ENCODE results near the gene PLEKHO1.
"Not testable (repeated sequence)": the region's sequence is repeated elsewhere in the genome, so short reads cannot be mapped to it uniquely, and the experiment has no call there.

Gene PLEKHO1

DNA sequence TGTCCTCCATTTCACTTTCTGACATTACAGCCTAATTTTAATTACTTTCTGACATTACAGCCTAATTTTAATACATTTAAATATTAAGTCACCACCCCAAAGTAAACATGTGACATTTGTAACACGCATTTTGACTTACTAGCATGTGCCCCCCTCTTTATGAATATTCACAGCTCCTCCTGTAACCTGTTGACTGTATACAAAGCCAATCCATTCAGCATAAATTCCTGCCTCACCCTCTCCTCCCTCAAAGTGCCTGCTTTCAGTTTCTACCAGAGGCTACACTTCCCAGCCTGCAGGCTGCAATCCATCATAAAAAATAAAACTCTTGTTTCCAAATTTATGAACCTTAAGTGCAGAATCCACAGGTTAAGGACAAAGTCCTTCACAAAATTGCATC is 46.7 kb downstream of the PLEKHO1 start:
- Histone ChIP-seq H3K27me3 (ENCODE audit: insufficient read depth, low read length) (no peaks in the 10 kb centered on the region), H3K4me1 (ENCODE audit: insufficient read depth, low read length) (no peaks in the 10 kb centered on the region; the same call in 1 of the 2 replicates), H3K4me3 (ENCODE audit: low read length) (no peak overlapping the region), H3K27ac (ENCODE audit: low read depth, low read length) (no peak overlapping the region), H3K36me3 (ENCODE audit: insufficient read depth, low read length) (no peaks in the 10 kb centered on the region), H3K9me3 (ENCODE audit: insufficient read depth, low read depth, low read length) (peaks cover 4% of the 10 kb centered on the region; the same call in 1 of the 2 replicates), H3K9ac (ENCODE audit: low read depth, low read length) (no peak overlapping the region)
- 70% methylated on average over 1 of the region's 1 CpG for WGBS

DNA sequence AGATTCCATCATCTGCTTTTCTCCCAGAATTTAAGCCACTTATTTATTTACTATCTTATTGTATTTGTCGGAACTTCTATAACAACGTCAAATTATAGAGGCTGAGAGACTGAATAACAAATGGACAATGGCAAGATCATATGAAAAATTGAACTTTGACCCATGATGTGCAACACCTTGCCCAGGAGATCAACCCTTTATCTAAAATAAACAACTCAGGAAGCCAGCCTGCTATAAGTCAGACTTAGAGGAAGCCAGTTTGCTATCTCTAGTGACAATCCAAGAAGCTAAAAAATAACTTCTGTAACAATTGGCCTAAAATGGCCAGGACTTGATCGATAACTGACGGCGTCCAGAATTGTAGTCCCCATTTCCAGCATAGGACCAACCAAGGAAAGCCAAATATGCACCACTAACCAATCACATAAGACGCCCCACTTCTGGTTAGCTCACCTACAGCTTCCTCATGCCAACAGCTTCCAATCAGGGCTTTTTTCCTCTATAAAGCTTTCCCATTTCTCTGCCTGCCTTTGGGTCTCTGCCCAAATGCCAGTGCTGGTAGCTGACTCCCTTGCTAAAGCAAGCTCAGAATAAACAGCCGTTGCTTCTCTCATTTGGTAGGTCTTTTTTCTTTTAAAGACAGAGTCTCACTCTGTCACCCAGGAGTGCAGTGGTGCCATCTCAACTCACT is 57.7 kb downstream of the PLEKHO1 start:
- 94% methylated on average over 7 of the region's 7 CpGs for WGBS
- Histone ChIP-seq H3K4me3 (ENCODE audit: low read length) (no peak overlapping the region), H3K27me3 (ENCODE audit: insufficient read depth, low read length) (no peaks in the 10 kb centered on the region), H3K36me3 (ENCODE audit: insufficient read depth, low read length) (no peaks in the 10 kb centered on the region), H3K27ac (ENCODE audit: low read depth, low read length) (no peak overlapping the region), H3K9me3 (ENCODE audit: insufficient read depth, low read depth, low read length) (no peaks in the 10 kb centered on the region), H3K9ac (ENCODE audit: low read depth, low read length) (no peak overlapping the region), H3K4me1 (ENCODE audit: insufficient read depth, low read length) (no peaks in the 10 kb centered on the region)

DNA sequence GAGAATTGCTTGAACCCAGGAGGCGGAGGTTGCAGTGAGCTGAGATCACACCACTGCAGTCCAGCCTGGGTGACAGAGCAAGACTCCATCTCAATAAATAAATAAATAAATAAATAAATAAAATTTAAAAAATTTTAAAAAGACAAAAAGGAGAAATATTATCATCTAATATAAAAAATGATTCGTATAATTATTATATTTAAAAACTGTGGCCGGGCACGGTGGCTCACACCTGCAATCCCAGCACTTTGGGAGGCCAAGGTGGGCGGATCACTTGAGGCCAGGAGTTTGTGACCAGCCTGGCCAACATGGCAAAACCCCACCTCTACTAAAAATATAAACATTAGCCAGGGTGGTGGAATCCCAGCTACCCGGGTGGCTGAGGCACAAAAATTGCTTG is 58.7 kb downstream of the PLEKHO1 start:
- H3K9ac ChIP-seq (ENCODE audit: low read depth, low read length); H3K36me3 ChIP-seq (ENCODE audit: insufficient read depth, low read length); H3K9me3 ChIP-seq (ENCODE audit: insufficient read depth, low read depth, low read length); H3K27ac ChIP-seq (ENCODE audit: low read depth, low read length); H3K27me3 ChIP-seq (ENCODE audit: insufficient read depth, low read length); H3K4me3 ChIP-seq (ENCODE audit: low read length); H3K4me1 ChIP-seq (ENCODE audit: insufficient read depth, low read length): not testable (repeated sequence)
- 92% methylated on average over 5 of the region's 6 CpGs for WGBS

Measured in HUES64 (cell line).